ENCODE data around the gene CLIC6. TPM values are rescaled to one million over a fixed set of nuclear protein-coding genes. Genes with fewer than 3 reads are reported as not detected.

The CLIC6 gene
- total RNA-seq, 1 donor from 2014 or later, result 17.6 TPM

DNA sequence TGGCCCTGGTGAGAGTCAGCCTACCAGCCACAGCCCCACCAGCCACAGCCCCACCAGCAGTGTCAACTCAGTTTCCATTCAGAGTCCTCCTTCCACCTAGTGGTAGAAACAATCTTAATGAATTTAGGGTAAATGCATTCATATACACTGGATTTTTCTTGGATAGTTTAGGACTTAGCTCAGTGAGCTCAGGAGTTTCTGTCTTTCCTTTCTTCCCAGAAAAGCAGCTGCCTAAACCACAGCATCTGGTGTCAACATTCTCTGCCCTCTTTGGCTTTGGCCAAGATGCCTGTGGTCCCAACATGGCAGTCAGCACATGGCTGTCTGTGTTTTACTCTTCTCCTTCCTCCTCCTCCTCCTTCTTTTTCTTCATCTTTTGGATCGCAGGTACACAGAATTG, 94.0 kb downstream of the CLIC6 start:
- no peak for DNase-seq (ENCODE audit: extremely low spot score, unreplicated experiment)
- no peak overlapping the region for H3K27ac Mint-ChIP-seq
- H3K36me3 Mint-ChIP-seq, result no peaks in the 10 kb centered on the region
- H3K4me1 Mint-ChIP-seq (ENCODE audit: unreplicated experiment), result no peaks in the 10 kb centered on the region
- H3K4me3 Mint-ChIP-seq, result no peak overlapping the region
- no peak for TF ChIP-seq CTCF (conservative IDR thresholded peaks at IDR 0.05)
- H3K9me3 Mint-ChIP-seq, result no peaks in the 10 kb centered on the region
- peaks cover 3% of the 10 kb centered on the region for H3K27me3 Mint-ChIP-seq

- DNase-seq (ENCODE audit: extremely low spot score, unreplicated experiment), result no peak
- no peaks in the 10 kb centered on the region for H3K4me1 Mint-ChIP-seq (ENCODE audit: unreplicated experiment)
- peaks cover 3% of the 10 kb centered on the region for H3K27me3 Mint-ChIP-seq
Observed at GRCh38 chr21:34764715-34765284, 96.0 kb downstream of the CLIC6 start.

DNA sequence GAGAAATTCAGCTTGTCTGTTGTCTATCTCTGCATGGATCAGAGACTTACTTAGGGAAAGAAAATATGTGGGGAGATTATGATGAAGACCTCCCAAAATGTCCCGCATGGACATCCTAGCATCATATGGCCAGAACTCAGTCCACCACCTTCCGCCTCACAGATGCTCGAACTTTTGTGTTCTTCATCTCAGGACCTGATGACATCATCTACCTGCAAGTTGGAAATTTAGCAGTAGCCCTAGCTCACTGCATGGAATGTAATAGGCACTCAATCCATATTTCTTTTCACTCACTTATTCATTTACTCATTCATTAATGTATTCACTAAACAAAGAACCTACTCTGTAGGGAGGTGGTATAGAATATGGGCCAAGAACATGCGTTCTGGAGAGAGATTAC, 96.8 kb downstream of the CLIC6 start:
- Mint-ChIP-seq H3K36me3 (no peaks in the 10 kb centered on the region), H3K9me3 (no peaks in the 10 kb centered on the region)

More at GRCh38 chr21:34764715-34765284, 96.0 kb downstream of the CLIC6 start:
- no peak overlapping the region for H3K4me3 Mint-ChIP-seq
- H3K36me3 Mint-ChIP-seq, result no peaks in the 10 kb centered on the region
- H3K9me3 Mint-ChIP-seq, result no peaks in the 10 kb centered on the region
- no peak for TF ChIP-seq CTCF (conservative IDR thresholded peaks at IDR 0.05)
- H3K27ac Mint-ChIP-seq, result no peak overlapping the region

GRCh38 chr21:34766862-34767261, 98.1 kb downstream of the CLIC6 start:
- no peaks in the 10 kb centered on the region for H3K9me3 Mint-ChIP-seq
- no peak overlapping the region for H3K27ac Mint-ChIP-seq
- DNase-seq (ENCODE audit: extremely low spot score, unreplicated experiment), result no peak
- H3K4me1 Mint-ChIP-seq (ENCODE audit: unreplicated experiment), result no peaks in the 10 kb centered on the region
- H3K36me3 Mint-ChIP-seq, result no peaks in the 10 kb centered on the region
- H3K27me3 Mint-ChIP-seq, result peaks cover 3% of the 10 kb centered on the region
- H3K4me3 Mint-ChIP-seq, result no peak overlapping the region
- no peak for TF ChIP-seq CTCF (conservative IDR thresholded peaks at IDR 0.05)

More for the DNA sequence above, 96.8 kb downstream of the CLIC6 start:
- DNase-seq (ENCODE audit: extremely low spot score, unreplicated experiment), result no peak
- no peak overlapping the region for H3K27ac Mint-ChIP-seq
- H3K4me3 Mint-ChIP-seq, result no peak overlapping the region
- H3K27me3 Mint-ChIP-seq, result peaks cover 3% of the 10 kb centered on the region
- TF ChIP-seq CTCF (conservative IDR thresholded peaks at IDR 0.05), result no peak
- H3K4me1 Mint-ChIP-seq (ENCODE audit: unreplicated experiment), result no peaks in the 10 kb centered on the region

Other genes starting within 250 kb of the CLIC6 start
- not detected in 2 replicates for gene SMIM34, start 245.0 kb upstream of the CLIC6 start, total RNA-seq (ENCODE audit: low replicate concordance)
- gene KCNE1, start 156.8 kb upstream of the CLIC6 start, total RNA-seq (ENCODE audit: low replicate concordance), result 0.14 and 0.51 TPM in 2 replicates
- 13.4 and 16.5 TPM in 2 replicates for gene RCAN1, start 53.9 kb upstream of the CLIC6 start, total RNA-seq (ENCODE audit: low replicate concordance)